ENCODE data around the gene SCN5A.

Gene SCN5A

DNA sequence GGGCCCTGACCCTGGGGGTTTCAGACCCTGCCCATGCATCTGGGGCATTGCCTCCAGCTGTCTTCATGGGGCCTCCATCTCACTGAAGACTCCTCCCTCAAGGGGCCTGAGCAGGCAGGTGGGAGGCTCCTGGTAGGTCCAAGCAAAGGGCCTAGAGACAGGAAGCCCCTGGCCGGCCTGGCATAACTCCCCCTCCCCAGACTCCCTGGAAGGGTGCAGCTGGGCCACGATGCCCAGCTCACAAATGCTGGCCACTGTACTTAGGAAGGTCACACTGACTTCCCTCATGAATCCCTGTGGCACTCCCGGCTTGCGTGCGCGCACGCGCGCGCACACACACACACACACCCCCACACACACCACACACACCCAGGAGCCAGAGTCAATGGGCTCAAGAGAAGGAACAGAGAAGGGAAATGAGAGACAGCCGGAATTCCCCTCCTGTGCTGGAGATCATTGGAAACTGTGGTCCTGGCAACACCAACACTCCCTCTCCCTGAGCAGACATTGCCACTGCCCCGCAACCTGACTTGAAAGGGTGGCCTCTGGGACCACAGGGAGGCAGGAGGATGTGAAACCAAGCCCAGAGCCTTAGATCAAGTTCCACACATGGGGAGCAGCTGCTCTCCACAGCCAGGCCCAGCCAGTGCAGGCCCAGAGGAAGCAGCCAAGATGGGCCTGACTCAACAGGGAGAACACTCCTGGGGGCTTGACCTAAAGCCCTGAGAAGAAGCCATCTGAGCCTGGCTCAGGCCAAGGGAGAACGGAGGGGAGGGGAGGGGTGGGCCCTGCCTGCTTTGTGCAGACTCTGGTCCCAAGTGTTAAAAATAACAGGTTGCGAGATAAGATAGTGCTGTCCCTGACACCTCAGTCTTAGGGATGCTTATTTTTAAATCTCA is 69.7 kb downstream of the SCN5A start:
- DNase-seq (ENCODE audit: insufficient read length, low spot score) (no peak), FAIRE-seq (no peak)
- TF ChIP-seq CTCF (IDR thresholded peaks at IDR 0.05; ENCODE audit: insufficient read depth, missing control alignments): no peak

- no peak for DNase-seq (ENCODE audit: insufficient read length, low spot score)
- FAIRE-seq: no peak
- no peak for TF ChIP-seq CTCF (IDR thresholded peaks at IDR 0.05; ENCODE audit: insufficient read depth, missing control alignments)
Observed at GRCh38 chr3:38579141-38579540, 70.3 kb downstream of the SCN5A start.

DNA sequence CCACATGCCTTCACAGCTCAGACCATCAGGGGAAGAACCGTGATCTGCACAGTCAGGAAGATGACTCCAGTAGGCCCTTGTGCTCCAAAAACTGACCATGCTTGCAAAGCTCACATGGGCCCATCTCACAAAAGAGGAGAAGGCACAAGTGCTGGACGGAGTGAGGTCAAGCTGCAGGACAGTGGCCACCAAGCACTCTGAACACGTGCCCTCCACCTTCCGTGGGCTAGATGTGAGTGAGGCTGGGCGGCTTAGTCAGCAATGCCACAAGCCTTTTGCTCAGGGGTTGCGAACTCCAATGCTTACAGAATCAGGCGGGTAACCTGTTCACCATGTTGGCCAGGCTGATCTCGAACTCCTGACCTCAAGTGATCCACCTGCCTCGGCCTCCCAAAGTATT is 70.9 kb downstream of the SCN5A start:
- TF ChIP-seq CTCF (IDR thresholded peaks at IDR 0.05; ENCODE audit: insufficient read depth, missing control alignments): no peak
- FAIRE-seq: no peak
- no peak for DNase-seq (ENCODE audit: insufficient read length, low spot score)

GRCh38 chr3:38578081-38578475 is 71.4 kb downstream of the SCN5A start:
- FAIRE-seq: no peak
- no peak for DNase-seq (ENCODE audit: insufficient read length, low spot score)
- TF ChIP-seq CTCF (IDR thresholded peaks at IDR 0.05; ENCODE audit: insufficient read depth, missing control alignments): no peak

GRCh38 chr3:38577371-38578080 is 72.0 kb downstream of the SCN5A start:
- no peak for TF ChIP-seq CTCF (IDR thresholded peaks at IDR 0.05; ENCODE audit: insufficient read depth, missing control alignments)
- DNase-seq (ENCODE audit: insufficient read length, low spot score): no peak
- no peak for FAIRE-seq

DNA sequence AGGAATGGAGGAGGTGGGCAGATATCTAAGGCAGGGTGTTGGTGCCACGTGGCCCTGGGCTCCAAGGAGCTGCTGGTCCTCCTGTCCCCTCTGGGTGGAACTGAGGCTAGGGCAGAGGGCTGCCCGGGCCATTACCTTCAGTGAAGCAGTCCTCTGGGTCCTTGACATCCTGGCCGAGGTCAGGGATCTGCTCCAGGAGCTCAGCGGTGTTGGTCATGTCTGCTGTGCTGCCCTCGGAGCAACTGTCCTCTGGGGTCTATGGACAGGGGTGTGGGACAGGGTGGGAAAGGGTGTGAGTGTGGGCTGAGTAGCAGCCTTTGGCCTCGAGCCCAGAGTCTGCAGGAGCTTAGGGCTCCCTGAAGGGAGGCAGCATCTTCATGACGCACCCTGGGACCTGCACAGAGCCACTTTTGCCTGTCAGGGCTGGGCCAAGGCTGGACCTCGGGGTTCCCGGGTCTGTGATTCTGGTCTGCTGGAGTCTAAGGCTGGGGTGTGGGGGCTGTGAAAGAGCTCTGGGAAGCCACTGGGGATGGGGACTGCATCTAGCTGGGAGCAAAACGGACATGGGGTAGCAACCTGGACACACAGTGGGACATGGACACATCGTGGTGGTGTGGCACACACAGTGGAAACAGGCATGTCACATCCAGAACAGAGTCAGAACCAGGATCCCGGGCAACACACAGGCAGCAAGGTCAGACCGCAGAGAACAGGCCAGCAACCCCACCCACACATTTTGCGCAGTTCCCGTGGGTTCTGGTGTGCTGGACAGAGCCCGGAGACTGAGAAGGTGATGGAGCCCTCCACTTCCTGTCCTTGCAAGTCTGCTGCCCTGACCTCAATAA is 72.7 kb downstream of the SCN5A start:
- TF ChIP-seq CTCF (IDR thresholded peaks at IDR 0.05; ENCODE audit: insufficient read depth, missing control alignments): no peak
- no peak for FAIRE-seq
- DNase-seq (ENCODE audit: insufficient read length, low spot score): no peak

All from D721Med (cell line).